Heart left ventricle (tissue), 16 donors: ENCODE results near the gene ZNF212. TPM values are rescaled to one million over a fixed set of nuclear protein-coding genes. Genes with fewer than 3 reads are reported as not detected.

Source experiments
- ATAC-seq, 4 donors: fragments of 200-7000 bp; cut with Tn5 transposase; one replicate each; pipeline ENCODE4 v1.9.1; 2020 to 2022; ENCODE audit warnings: moderate library complexity in 4 of 4, mild to moderate bottlenecking in 3 of 4, moderate number of reproducible peaks in 1 of 4
- DNase-seq, 5 donors: peaks; one replicate each; pipeline ENCODE4 v3.0.0-alpha.2; 2020
- H3K27ac ChIP-seq, 12 donors: fragments of 200-600 bp; sonication (generic) in 4 of 12; one replicate each; pipeline versions ENCODE4 v1.5.0 to v1.8.0; 2016 to 2022; ENCODE audit warnings: mild to moderate bottlenecking in 2 of 12
- H3K27me3 ChIP-seq, 9 donors: fragments of 200-600 bp; sonication (generic) in 2 of 9; one replicate each; pipeline versions ENCODE4 v1.5.1 to v1.8.0; 2016 to 2022; ENCODE audit warnings: mild to moderate bottlenecking in 3 of 9
- H3K36me3 ChIP-seq, 9 donors: fragments of 200-600 bp; sonication (generic) in 2 of 9; one replicate each; pipeline versions ENCODE4 v1.5.0 to v1.8.0; 2018 to 2022; ENCODE audit warnings: mild to moderate bottlenecking in 2 of 9
- H3K4me1 ChIP-seq, 12 donors: fragments of 200-600 bp; sonication (generic) in 4 of 12; one replicate each; pipeline versions ENCODE4 v1.5.0 to v1.8.0; 2016 to 2022; ENCODE audit warnings: mild to moderate bottlenecking in 3 of 12
- H3K4me3 ChIP-seq, 12 donors: fragments of 200-600 bp; sonication (generic) in 4 of 12; one replicate each; pipeline versions ENCODE4 v1.5.0 to v1.8.0; 2017 to 2022; ENCODE audit warnings: mild to moderate bottlenecking in 9 of 12, moderate library complexity in 4 of 12
- H3K9me3 ChIP-seq, 12 donors: fragments of 200-600 bp; sonication (generic) in 4 of 12; one replicate each; pipeline versions ENCODE4 v1.5.0 to v1.8.0; 2016 to 2022; ENCODE audit warnings: mild to moderate bottlenecking in 1 of 12
- CTCF ChIP-seq, 12 donors: fragments of 200-600 bp; sonication (generic) in 4 of 12; IDR thresholded peaks; one replicate each; pipeline versions ENCODE4 v1.5.0 to v1.8.0; 2018 to 2022; ENCODE audit warnings: antibody characterized with exemption in 12 of 12, mild to moderate bottlenecking in 5 of 12
- POLR2A ChIP-seq, 2 donors: fragments of 450-650 bp; IDR thresholded peaks; one replicate each; pipeline ENCODE4 v1.6.1; 2017; ENCODE audit warnings: antibody characterized with exemption in 2 of 2, mild to moderate bottlenecking in 2 of 2, moderate library complexity in 2 of 2
- WGBS, 4 donors: extraction: QIAGEN DNeasy Blood & Tissue Kit in 2 of 4; methylation state at CpG; one replicate each; pipeline versions ENCODE4 v1.1.5 to v1.1.7; 2013 to 2018; 5-methylcytosine and 5-hydroxymethylcytosine counted together
- intact Hi-C, 10 donors: fragments of 100-400 bp; cut with DNase I; formaldehyde crosslinking; loops; one replicate each; pipeline versions ENCODE4 v1.11.1 to v1.14.2; 2022
- polyA plus RNA-seq, 2 donors: library from polyadenylated mRNA; stranded (reverse); fragments of 200-250 nt; gene quantifications; one replicate each; pipeline ENCODE4 v1.2.3, GENCODE V29; 2013
- total RNA-seq, 9 donors: library from RNA; depleted of rRNA in 2 of 9; stranded (reverse); fragments of >200 nt in 2 of 9; fragmentation: NEBNext Ultra II Directional in 3 of 9; extraction: Animal tissue kit (Norgen Biotek cat#: 25700) in 3 of 9; gene quantifications; one replicate each; pipeline versions ENCODE4 v1.1.0 to v1.2.4, GENCODE V29; 2016 to 2023
- donor health status: ischemic (EF 13 %, LVEDD 7.1; RV severe dilation, severe dysfunction).
- donor health status: healthy with polysubstance abuse.
- donor health status: DM: no; HTN: yes; CAD: no.
- donor health status: DM: no; HTN: no; CAD: no.
- donor health status: ischemic (EF 25% LVEDD 6.9; RV normal size, moderate dysfunction).
- donor health status: ischemic (EF 25% LVEDD 5.7; RV mildly dilated, moderate dysfunction).
- donor health status: healthy.
- donor health status: DM: yes; HTN: yes; CAD: no.
- donor health status: ischemic (EF 35%, LVEDD 5.7; RV mildly dilated, moderate dysfunction).
- donor health status: nonischemic (EF 11% LVEDD 7.7; RV severe dilation, severe dysfunction).
- donor health status: DM: yes; HTN: yes; CAD: no.
- donor health status: PGD.
- donor health status: ischemic (EF 29% LVEDD 5.4; RV normal size, mild dysfunction).
- donor health status: nonischemic (EF 23%, LVEDD 6.1; RV moderate dilation, normal function).

ZNF212 gene
- total and polyA plus RNA-seq, 11 donors: 3.4 to 6.3 (median 4.3) TPM

- ATAC-seq: no peak
- Histone ChIP-seq H3K4me3 (no peak overlapping the region), H3K27ac (no peak overlapping the region), H3K36me3 (no peaks in the 10 kb centered on the region), H3K9me3 (no peaks in the 10 kb centered on the region), H3K4me1 (no peaks in the 10 kb centered on the region), H3K27me3 (no peaks in the 10 kb centered on the region)
- no peak for DNase-seq
- TF ChIP-seq POLR2A (IDR thresholded peaks at IDR 0.05) (no peak), CTCF (IDR thresholded peaks at IDR 0.05) (no peak)
- 84 to 91% (median 87%) methylated on average over 7 of the region's 7 CpGs for WGBS, 4 donors
- intact Hi-C loops: no loop called here
These were observed 64.6 kb downstream of the ZNF212 start for GRCh38 chr7:149304006-149304405.

Other genes starting within 250 kb of the ZNF212 start
- gene PDIA4, start 211.1 kb upstream of the ZNF212 start, total RNA-seq: 10 to 100 TPM; 20.9 to 67.7 (median 33.1) TPM
- gene PDIA4, start 211.1 kb upstream of the ZNF212 start, polyA plus RNA-seq: 10 to 100 TPM in 1 of 2 donors, 1 to 10 TPM in 1; 8.4 to 84.4 TPM
- gene ZNF786, start 148.9 kb upstream of the ZNF212 start, total RNA-seq: 1 to 10 TPM; 2.2 to 5.3 (median 3.0) TPM
- 1 to 10 TPM; 1.4 to 2.6 TPM for gene ZNF786, start 148.9 kb upstream of the ZNF212 start, polyA plus RNA-seq
- 1 to 10 TPM in 3 of 9 donors, under 1 TPM in 6; 0.21 to 1.6 (median 0.92) TPM for gene ZNF425, start 113.3 kb upstream of the ZNF212 start, total RNA-seq
- gene ZNF425, start 113.3 kb upstream of the ZNF212 start, polyA plus RNA-seq: under 1 TPM; 0.27 to 0.30 TPM
- 10 to 100 TPM in 3 of 9 donors, 1 to 10 TPM in 6; 6.5 to 14.4 (median 8.9) TPM for gene ZNF398, start 92.2 kb upstream of the ZNF212 start, total RNA-seq
- 1 to 10 TPM; 2.1 to 4.9 TPM for gene ZNF398, start 92.2 kb upstream of the ZNF212 start, polyA plus RNA-seq
- gene ZNF282, start 44.1 kb upstream of the ZNF212 start, total RNA-seq: 10 to 100 TPM; 11.0 to 21.4 (median 13.0) TPM
- gene ZNF282, start 44.1 kb upstream of the ZNF212 start, polyA plus RNA-seq: 10 to 100 TPM in 1 of 2 donors, 1 to 10 TPM in 1; 6.6 to 12.5 TPM
- gene ZNF783, start 22.5 kb downstream of the ZNF212 start, total RNA-seq: 1 to 10 TPM; 2.8 to 9.0 (median 3.4) TPM
- 1 to 10 TPM; 3.0 to 3.3 TPM for gene ZNF783, start 22.5 kb downstream of the ZNF212 start, polyA plus RNA-seq
- 10 to 100 TPM in 1 of 9 donors, 1 to 10 TPM in 8; 6.5 to 10.7 (median 8.3) TPM for gene ZNF777, start 221.4 kb downstream of the ZNF212 start, total RNA-seq
- 1 to 10 TPM; 7.1 TPM for gene ZNF777, start 221.4 kb downstream of the ZNF212 start, polyA plus RNA-seq